Measurements from ENCODE around the gene DBET.
"Not testable (repeated sequence)": the region's sequence is repeated elsewhere in the genome, so short reads cannot be mapped to it uniquely, and the experiment has no call there.

- TF ChIP-seq CTCF, EZH2phosphoT487 (IDR thresholded peaks at IDR 0.05): not testable (repeated sequence)
Measured at GRCh38 chr4:190031264-190031663, 33.0 kb upstream of the DBET start.

All from neural progenitor cell (in vitro differentiated cells).